ENCODE results near the gene SDS. TPM values are rescaled to one million over a fixed set of nuclear protein-coding genes. Genes with fewer than 3 reads are reported as not detected.

SDS gene
- total and polyA plus RNA-seq, 2 donors (not counting 1 experiment from before 2014, with no cell fraction given): 0.09 TPM; not detected in 1

- H2AFZ ChIP-seq (ENCODE audit: insufficient read depth, low read depth, low read length, poor library complexity, severe bottlenecking): no peak overlapping the region
- peaks cover 0 to 9% of the 10 kb centered on the region in 2 experiments for H3K36me3 ChIP-seq (replicated peaks in 1 of 2; ENCODE audit: control extremely low read depth in 1 of 2, control insufficient read depth in 1 of 2, extremely low read depth in 1 of 2, insufficient read depth in 2 of 2, low read length in 1 of 2)
- intact Hi-C loops (cut with micrococcal nuclease): no loop called here
- TF ChIP-seq CTCF (IDR thresholded peaks at IDR 0.05) (no peak), EZH2 (IDR thresholded peaks at IDR 0.05; ENCODE audit: borderline replicate concordance, insufficient read depth, low read depth, low read length, poor library complexity, severe bottlenecking) (no peak)
- no peaks in the 10 kb centered on the region for H3K4me1 ChIP-seq (ENCODE audit: control insufficient read depth in 2 of 2, insufficient read depth in 2 of 2, low read length in 2 of 2)
- no peaks in the 10 kb centered on the region for H3K27me3 Mint-ChIP-seq
- no peaks in the 10 kb centered on the region for H3K4me1 Mint-ChIP-seq
- H3K79me2 ChIP-seq (ENCODE audit: control insufficient read depth, insufficient read depth, low read length): no peaks in the 10 kb centered on the region
- H3K9me3 ChIP-seq (ENCODE audit: control extremely low read depth in 1 of 3, control insufficient read depth in 2 of 3, insufficient read depth in 1 of 3, low read length in 2 of 3): no peaks in the 10 kb centered on the region
- no peak for ATAC-seq (ENCODE audit: low read depth)
- H3K27ac ChIP-seq (ENCODE audit: low read length in 2 of 2): no peak overlapping the region
- 95% methylated on average over 10 of the region's 12 CpGs for WGBS (ENCODE audit: insufficient coverage)
- no peaks in the 10 kb centered on the region for H3K9me3 Mint-ChIP-seq (ENCODE audit: insufficient read depth)
- POLR2A ChIA-PET: no interaction called here
- no peaks in the 10 kb centered on the region for H3K27me3 ChIP-seq (replicated peaks in 1 of 4; ENCODE audit: control extremely low read depth in 1 of 4, control insufficient read depth in 3 of 4, insufficient read depth in 4 of 4, low read length in 3 of 4)
- no peak overlapping the region for H3K4me2 ChIP-seq (replicated peaks; ENCODE audit: low read depth, low read length, poor library complexity, severe bottlenecking)
- no peak overlapping the region for H3K4me3 Mint-ChIP-seq
- no peak overlapping the region for H3K9ac ChIP-seq (ENCODE audit: low read length)
- no peak for DNase-seq
- CTCF ChIA-PET: no interaction called here
- no peaks in the 10 kb centered on the region for H4K20me1 ChIP-seq (ENCODE audit: control insufficient read depth, insufficient read depth, low read length, poor library complexity, severe bottlenecking)
- H3K27ac Mint-ChIP-seq: no peak overlapping the region
- no peak overlapping the region for H3K4me3 ChIP-seq (ENCODE audit: control extremely low read depth in 1 of 5, extremely low read depth in 1 of 5, insufficient read depth in 1 of 5, low read depth in 2 of 5, low read length in 4 of 5)
These were observed 16.7 kb downstream of the SDS start for GRCh38 chr12:113386866-113387566.

GRCh38 chr12:113385282-113385882 lies 18.3 kb downstream of the SDS start:
- no peaks in the 10 kb centered on the region for H3K27me3 Mint-ChIP-seq
- H3K4me3 Mint-ChIP-seq: no peak overlapping the region
- DNase-seq (no peak), ATAC-seq (ENCODE audit: low read depth) (no peak)
- TF ChIP-seq CTCF (IDR thresholded peaks at IDR 0.05) (no peak), EZH2 (IDR thresholded peaks at IDR 0.05; ENCODE audit: borderline replicate concordance, insufficient read depth, low read depth, low read length, poor library complexity, severe bottlenecking) (no peak)
- ChIA-PET CTCF (no interaction called here), POLR2A (no interaction called here)
- no peaks in the 10 kb centered on the region for H3K9me3 Mint-ChIP-seq (ENCODE audit: insufficient read depth)
- intact Hi-C loops (cut with micrococcal nuclease): no loop called here
- H4K20me1 ChIP-seq (ENCODE audit: control insufficient read depth, insufficient read depth, low read length, poor library complexity, severe bottlenecking): no peaks in the 10 kb centered on the region
- H3K9ac ChIP-seq (ENCODE audit: low read length): no peak overlapping the region
- H3K27me3 ChIP-seq (replicated peaks in 1 of 4; ENCODE audit: control extremely low read depth in 1 of 4, control insufficient read depth in 3 of 4, insufficient read depth in 4 of 4, low read length in 3 of 4): no peaks in the 10 kb centered on the region
- peaks cover 0 to 11% of the 10 kb centered on the region in 2 experiments for H3K36me3 ChIP-seq (replicated peaks in 1 of 2; ENCODE audit: control extremely low read depth in 1 of 2, control insufficient read depth in 1 of 2, extremely low read depth in 1 of 2, insufficient read depth in 2 of 2, low read length in 1 of 2)
- no peak overlapping the region for H3K27ac Mint-ChIP-seq
- H3K4me1 ChIP-seq (ENCODE audit: control insufficient read depth in 2 of 2, insufficient read depth in 2 of 2, low read length in 2 of 2): no peaks in the 10 kb centered on the region
- no peaks in the 10 kb centered on the region for H3K9me3 ChIP-seq (ENCODE audit: control extremely low read depth in 1 of 3, control insufficient read depth in 2 of 3, insufficient read depth in 1 of 3, low read length in 2 of 3)
- H3K27ac ChIP-seq (ENCODE audit: low read length in 2 of 2): no peak overlapping the region
- no peak overlapping the region for H3K4me3 ChIP-seq (ENCODE audit: control extremely low read depth in 1 of 5, extremely low read depth in 1 of 5, insufficient read depth in 1 of 5, low read depth in 2 of 5, low read length in 4 of 5)
- no peak overlapping the region for H3K4me2 ChIP-seq (replicated peaks; ENCODE audit: low read depth, low read length, poor library complexity, severe bottlenecking)
- no peak overlapping the region for H2AFZ ChIP-seq (ENCODE audit: insufficient read depth, low read depth, low read length, poor library complexity, severe bottlenecking)
- no peaks in the 10 kb centered on the region for H3K4me1 Mint-ChIP-seq
- H3K79me2 ChIP-seq (ENCODE audit: control insufficient read depth, insufficient read depth, low read length): no peaks in the 10 kb centered on the region
- WGBS (ENCODE audit: insufficient coverage): 98% methylated on average over 5 of the region's 6 CpGs

All from B cell (primary cell).